Stomach (tissue), 9 donors: Measurements from ENCODE around the gene SCN4A. TPM values are rescaled to one million over a fixed set of nuclear protein-coding genes. Genes with fewer than 3 reads are reported as not detected.

Experiments used
- DNase-seq, 2 donors: peaks; one replicate each; pipeline versions ENCODE4 v3.0.0 to v3.0.0-alpha.2; 2013 to 2019
- H3K27ac ChIP-seq, 5 donors: fragments of 200-600 bp in 4 of 5; sonication (generic) in 4 of 5; one replicate each; pipeline ENCODE4 v1.5.1; 2013 to 2019; ENCODE audit warnings: mild to moderate bottlenecking in 1 of 5, moderate library complexity in 1 of 5
- H3K27me3 ChIP-seq, 3 donors: fragments of 200-600 bp; sonication (generic); one replicate each; pipeline ENCODE4 v1.5.1; 2017 to 2019; ENCODE audit warnings: mixed run types in 1 of 3
- H3K36me3 ChIP-seq, 4 donors: fragments of 200-600 bp; sonication (generic); 1 replicate in 3 of 4; 2 replicates in 1 of 4; pipeline ENCODE4 v1.5.1; 2016 to 2019
- H3K4me1 ChIP-seq, 4 donors: fragments of 200-600 bp; sonication (generic); one replicate each; pipeline ENCODE4 v1.5.1; 2016 to 2019
- H3K4me3 ChIP-seq, 4 donors: fragments of 200-600 bp; sonication (generic) in 3 of 4; one replicate each; pipeline ENCODE4 v1.5.1; 2016 to 2019; ENCODE audit warnings: mild to moderate bottlenecking in 1 of 4
- H3K9me3 ChIP-seq, 4 donors: fragments of 200-600 bp; sonication (generic); one replicate each; pipeline ENCODE4 v1.5.1; 2016 to 2019
- CTCF ChIP-seq, 7 experiments: fragments of 450-650 bp in 4 of 7; fragments of 200-600 bp in 3 of 7; sonication (generic) in 3 of 7; IDR thresholded peaks; one replicate each; pipeline ENCODE4 v1.5.1; 2016 to 2019; ENCODE audit warnings: antibody characterized with exemption in 7 of 7, control low read depth in 2 of 7, mild to moderate bottlenecking in 1 of 7
- EP300 ChIP-seq: sonication (generic); formaldehyde crosslinking; IDR thresholded peaks from one replicate; pipeline ENCODE4 v1.6.1; 2017; ENCODE audit warnings: antibody characterized with exemption
- POLR2A ChIP-seq, 4 donors: fragments of 450-650 bp; IDR thresholded peaks; one replicate each; pipeline ENCODE4 v1.6.1; 2016; ENCODE audit warnings: antibody characterized with exemption in 4 of 4, control low read depth in 2 of 4, mild to moderate bottlenecking in 1 of 4, moderate library complexity in 1 of 4
- POLR2AphosphoS5 ChIP-seq, 3 donors: sonication (generic); formaldehyde crosslinking; IDR thresholded peaks; one replicate each; pipeline ENCODE4 v1.6.1; 2016; ENCODE audit warnings: antibody characterized with exemption in 3 of 3
- WGBS, 5 donors: extraction: QIAGEN DNeasy Blood & Tissue Kit in 3 of 5; methylation state at CpG; one replicate each; pipeline versions ENCODE4 v1.1.5 to v1.1.7; 2013 to 2018; 5-methylcytosine and 5-hydroxymethylcytosine counted together
- intact Hi-C: fragments of 100-400 bp; cut with DNase I; formaldehyde crosslinking; loops from one replicate; pipeline ENCODE4 v1.15.1; 2023; ENCODE audit warnings: low total_unique reads
- polyA plus RNA-seq, 3 donors: library from polyadenylated mRNA; stranded (reverse); fragments of 200-250 nt; gene quantifications; one replicate each; pipeline ENCODE4 v1.2.3, GENCODE V29; 2013
- total RNA-seq, 5 donors: library from RNA; depleted of rRNA; stranded (reverse); fragments of >200 nt; gene quantifications; one replicate each; pipeline versions ENCODE4 v1.1.0 to v1.2.3, GENCODE V29; 2014 to 2016
- donor health status: healthy with polysubstance abuse.
- donor health status: Bipolar disorder and iron deficiency.
- donor health status: healthy.

Gene SCN4A
- total and polyA plus RNA-seq, 8 donors = 0.05 to 2.7 (median 0.74) TPM; not detected in 2

- Histone ChIP-seq H3K36me3 (no peaks in the 10 kb centered on the region), H3K9me3 (no peaks in the 10 kb centered on the region), H3K27ac (no peak overlapping the region), H3K27me3 (peaks cover 0 to 22% (median 0%) of the 10 kb centered on the region in 3 donors), H3K4me1 (peaks cover 0 to 7% (median 0%) of the 10 kb centered on the region in 4 donors), H3K4me3 (no peak overlapping the region)
- no peak for TF ChIP-seq CTCF (IDR thresholded peaks at IDR 0.05)
- no peak for TF ChIP-seq POLR2AphosphoS5 (IDR thresholded peaks at IDR 0.05)
- TF ChIP-seq POLR2A (IDR thresholded peaks at IDR 0.05) = no peak
- no peak for TF ChIP-seq EP300
- WGBS, 5 donors = 46 to 57% (median 52%) methylated on average over 10 to 11 of the region's 11 CpGs
- intact Hi-C loops = no loop called here
- peak in 1 of 2 donors; percentile 53 for DNase-seq
Observed at GRCh38 chr17:63954402-63955063, 18.2 kb downstream of the SCN4A start.

- DNase-seq = peak; percentile 71 to 79
- intact Hi-C loops = no loop called here
- TF ChIP-seq EP300 = no peak
- TF ChIP-seq CTCF (IDR thresholded peaks at IDR 0.05) = peak in 3 of 7 experiments; percentile 25 to 36 (median 32)
- Histone ChIP-seq H3K27ac (no peak overlapping the region), H3K4me3 (no peak overlapping the region), H3K4me1 (peaks cover 0 to 15% (median 5%) of the 10 kb centered on the region in 4 donors), H3K36me3 (no peaks in the 10 kb centered on the region), H3K9me3 (no peaks in the 10 kb centered on the region), H3K27me3 (peaks cover 0 to 44% (median 0%) of the 10 kb centered on the region in 3 donors)
- WGBS, 5 donors = 79 to 86% (median 83%) methylated on average over 27 to 29 of the region's 29 CpGs
Observed at GRCh38 chr17:63950940-63951907, 21.5 kb downstream of the SCN4A start.

GRCh38 chr17:63949576-63950250 lies 23.0 kb downstream of the SCN4A start:
- H3K9me3 ChIP-seq = no peaks in the 10 kb centered on the region
- no peak for DNase-seq
- H3K36me3 ChIP-seq = no peaks in the 10 kb centered on the region
- TF ChIP-seq POLR2A (IDR thresholded peaks at IDR 0.05) = no peak
- no peak for TF ChIP-seq EP300
- no peak for TF ChIP-seq CTCF (IDR thresholded peaks at IDR 0.05)
- no peak for TF ChIP-seq POLR2AphosphoS5 (IDR thresholded peaks at IDR 0.05)
- WGBS, 5 donors = 62 to 71% (median 69%) methylated on average over 17 to 18 of the region's 18 CpGs
- no peak overlapping the region for H3K27ac ChIP-seq
- intact Hi-C loops = no loop called here
- H3K4me1 ChIP-seq = peaks cover 0 to 19% (median 8%) of the 10 kb centered on the region in 4 donors
- H3K4me3 ChIP-seq = no peak overlapping the region
- peaks cover 0 to 42% (median 0%) of the 10 kb centered on the region in 3 donors for H3K27me3 ChIP-seq

GRCh38 chr17:63948521-63948920 lies 24.2 kb downstream of the SCN4A start:
- intact Hi-C loops = no loop called here
- H3K36me3 ChIP-seq = no peaks in the 10 kb centered on the region
- no peak overlapping the region for H3K4me3 ChIP-seq
- H3K9me3 ChIP-seq = no peaks in the 10 kb centered on the region
- TF ChIP-seq POLR2AphosphoS5 (IDR thresholded peaks at IDR 0.05) = no peak
- TF ChIP-seq EP300 = no peak
- TF ChIP-seq POLR2A (IDR thresholded peaks at IDR 0.05) = no peak
- no peak for TF ChIP-seq CTCF (IDR thresholded peaks at IDR 0.05)
- H3K27me3 ChIP-seq = peaks cover 0 to 36% (median 0%) of the 10 kb centered on the region in 3 donors
- H3K27ac ChIP-seq = no peak overlapping the region
- 85 to 90% (median 88%) methylated on average over 6 to 9 of the region's 9 CpGs for WGBS, 5 donors
- DNase-seq = no peak
- H3K4me1 ChIP-seq = peaks cover 0 to 16% (median 6%) of the 10 kb centered on the region in 4 donors
